ENCODE results near the gene ZCCHC14.
"Not testable (repeated sequence)": the region's sequence is repeated elsewhere in the genome, so short reads cannot be mapped to it uniquely, and the experiment has no call there.

The ZCCHC14 gene

DNA sequence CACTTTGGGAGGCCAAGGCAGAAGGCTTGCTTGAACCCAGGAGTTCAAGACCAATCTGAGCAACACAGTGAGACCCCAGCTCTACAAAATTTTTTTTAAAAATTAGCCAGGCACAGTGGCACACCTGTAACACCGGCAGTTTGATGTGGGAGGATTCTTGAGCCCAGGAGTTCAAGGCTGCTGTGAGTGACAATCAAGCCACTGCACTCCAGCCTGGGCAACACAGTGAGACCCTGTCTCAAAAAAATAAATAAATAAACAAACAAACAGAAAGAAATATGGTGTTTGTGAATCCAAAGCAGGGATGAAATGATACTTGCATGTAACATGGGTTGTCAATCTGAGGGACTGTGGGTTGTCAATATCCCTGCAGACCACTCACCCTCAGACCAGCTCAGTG is 125.9 kb downstream of the ZCCHC14 start:
- Histone ChIP-seq H3K4me1 (ENCODE audit: control insufficient read depth, insufficient read depth, low read length) (peaks cover 20% of the 10 kb centered on the region), H3K4me3 (ENCODE audit: low read length) (no peak overlapping the region), H3K27me3 (ENCODE audit: control insufficient read depth, insufficient read depth, low read length) (no peaks in the 10 kb centered on the region), H3K9ac (ENCODE audit: low read length) (no peak overlapping the region), H3K27ac (ENCODE audit: low read depth, low read length) (no peak overlapping the region), H3K36me3 (ENCODE audit: control insufficient read depth, insufficient read depth, low read length) (peaks cover under 1% of the 10 kb centered on the region)

DNA sequence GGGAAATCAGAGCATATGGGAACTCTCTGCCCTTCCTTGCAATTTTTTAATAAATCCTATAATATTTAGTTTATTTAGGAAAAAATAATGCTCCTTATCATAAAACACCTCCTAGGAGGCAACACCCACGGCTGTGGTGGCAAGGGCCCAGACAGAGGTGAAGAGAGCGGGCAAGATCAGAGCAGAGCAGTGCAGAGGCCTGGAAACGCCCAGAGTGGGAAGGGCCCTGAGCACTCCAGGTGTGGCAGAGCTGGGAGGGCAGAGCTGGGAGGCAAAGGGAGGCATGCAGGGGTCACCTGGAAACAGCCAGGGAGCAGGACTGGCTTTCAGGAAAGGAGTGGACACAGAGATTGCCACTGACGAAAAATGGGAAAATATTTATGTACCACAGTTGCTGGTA is 126.5 kb downstream of the ZCCHC14 start:
- H3K4me1 ChIP-seq (ENCODE audit: control insufficient read depth, insufficient read depth, low read length) = peaks cover 16% of the 10 kb centered on the region

DNA sequence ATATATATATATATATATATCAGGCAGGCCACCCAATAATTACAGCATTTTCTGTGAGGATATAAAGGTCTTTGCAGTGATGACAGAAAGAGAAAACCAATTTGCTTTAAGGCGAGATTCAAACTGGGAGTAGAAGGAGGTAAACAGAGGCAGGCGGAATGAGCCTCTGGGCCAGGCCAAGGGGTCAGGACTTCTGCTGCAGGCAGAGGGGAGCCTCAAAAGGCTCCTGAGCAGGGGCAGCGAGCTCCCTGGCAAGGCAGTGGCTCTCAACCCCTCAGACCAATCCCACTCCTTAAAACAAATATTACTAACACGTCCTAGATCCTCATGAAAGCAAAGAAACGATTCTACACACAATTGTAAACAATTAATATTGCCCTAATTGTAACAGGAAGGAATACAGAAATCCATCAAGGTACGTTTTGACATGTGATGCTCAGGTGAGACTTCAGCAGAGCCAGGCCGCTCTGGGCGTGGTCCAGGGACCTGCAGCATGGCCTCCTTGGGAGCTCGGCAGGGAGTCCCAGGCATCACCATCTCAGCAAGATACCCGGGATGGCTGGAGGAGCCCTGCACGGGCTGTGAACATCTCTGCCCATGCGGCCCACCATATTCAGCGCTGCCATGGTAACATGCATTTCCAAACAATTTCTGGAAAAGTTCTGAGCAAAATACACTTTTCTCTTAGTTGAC is 127.7 kb downstream of the ZCCHC14 start:
- Histone ChIP-seq H3K36me3 (ENCODE audit: control insufficient read depth, insufficient read depth, low read length) (peaks cover 11% of the 10 kb centered on the region), H3K9ac (ENCODE audit: low read length) (no peak overlapping the region), H3K27ac (ENCODE audit: low read depth, low read length) (peak overlapping the region; percentile 35), H3K4me1 (ENCODE audit: control insufficient read depth, insufficient read depth, low read length) (peaks cover 8% of the 10 kb centered on the region), H3K4me3 (ENCODE audit: low read length) (no peak overlapping the region), H3K27me3 (ENCODE audit: control insufficient read depth, insufficient read depth, low read length) (no peaks in the 10 kb centered on the region)

More for the DNA sequence above, 126.5 kb downstream of the ZCCHC14 start:
- Histone ChIP-seq H3K27me3 (ENCODE audit: control insufficient read depth, insufficient read depth, low read length) (no peaks in the 10 kb centered on the region), H3K4me3 (ENCODE audit: low read length) (no peak overlapping the region), H3K9ac (ENCODE audit: low read length) (no peak overlapping the region), H3K27ac (ENCODE audit: low read depth, low read length) (no peak overlapping the region), H3K36me3 (ENCODE audit: control insufficient read depth, insufficient read depth, low read length) (peaks cover 7% of the 10 kb centered on the region)

- Histone ChIP-seq H3K9ac (ENCODE audit: low read length) (no peak overlapping the region), H3K36me3 (ENCODE audit: control insufficient read depth, insufficient read depth, low read length) (peaks cover 21% of the 10 kb centered on the region), H3K27ac (ENCODE audit: low read depth, low read length) (peak overlapping the region; percentile 83), H3K4me1 (ENCODE audit: control insufficient read depth, insufficient read depth, low read length) (peaks cover 8% of the 10 kb centered on the region), H3K4me3 (ENCODE audit: low read length) (peak overlapping the region; percentile 32), H3K27me3 (ENCODE audit: control insufficient read depth, insufficient read depth, low read length) (no peaks in the 10 kb centered on the region)
Measured at GRCh38 chr16:87363771-87364455, 128.9 kb downstream of the ZCCHC14 start.

GRCh38 chr16:87362828-87363559 is 129.8 kb downstream of the ZCCHC14 start:
- peak overlapping the region; percentile 83 for H3K27ac ChIP-seq (ENCODE audit: low read depth, low read length)
- not testable (repeated sequence) for H3K4me3 ChIP-seq (ENCODE audit: low read length); H3K4me1 ChIP-seq (ENCODE audit: control insufficient read depth, insufficient read depth, low read length); H3K27me3 ChIP-seq (ENCODE audit: control insufficient read depth, insufficient read depth, low read length); H3K9ac ChIP-seq (ENCODE audit: low read length)
- H3K36me3 ChIP-seq (ENCODE audit: control insufficient read depth, insufficient read depth, low read length) = peaks cover 27% of the 10 kb centered on the region

- H3K4me3 ChIP-seq (ENCODE audit: low read length) = no peak overlapping the region
- H3K36me3 ChIP-seq (ENCODE audit: control insufficient read depth, insufficient read depth, low read length) = peaks cover 27% of the 10 kb centered on the region
- peaks cover 8% of the 10 kb centered on the region for H3K4me1 ChIP-seq (ENCODE audit: control insufficient read depth, insufficient read depth, low read length)
- no peak overlapping the region for H3K9ac ChIP-seq (ENCODE audit: low read length)
- H3K27ac ChIP-seq (ENCODE audit: low read depth, low read length) = no peak overlapping the region
- no peaks in the 10 kb centered on the region for H3K27me3 ChIP-seq (ENCODE audit: control insufficient read depth, insufficient read depth, low read length)
Measured at GRCh38 chr16:87361916-87362619, 130.8 kb downstream of the ZCCHC14 start.

DNA sequence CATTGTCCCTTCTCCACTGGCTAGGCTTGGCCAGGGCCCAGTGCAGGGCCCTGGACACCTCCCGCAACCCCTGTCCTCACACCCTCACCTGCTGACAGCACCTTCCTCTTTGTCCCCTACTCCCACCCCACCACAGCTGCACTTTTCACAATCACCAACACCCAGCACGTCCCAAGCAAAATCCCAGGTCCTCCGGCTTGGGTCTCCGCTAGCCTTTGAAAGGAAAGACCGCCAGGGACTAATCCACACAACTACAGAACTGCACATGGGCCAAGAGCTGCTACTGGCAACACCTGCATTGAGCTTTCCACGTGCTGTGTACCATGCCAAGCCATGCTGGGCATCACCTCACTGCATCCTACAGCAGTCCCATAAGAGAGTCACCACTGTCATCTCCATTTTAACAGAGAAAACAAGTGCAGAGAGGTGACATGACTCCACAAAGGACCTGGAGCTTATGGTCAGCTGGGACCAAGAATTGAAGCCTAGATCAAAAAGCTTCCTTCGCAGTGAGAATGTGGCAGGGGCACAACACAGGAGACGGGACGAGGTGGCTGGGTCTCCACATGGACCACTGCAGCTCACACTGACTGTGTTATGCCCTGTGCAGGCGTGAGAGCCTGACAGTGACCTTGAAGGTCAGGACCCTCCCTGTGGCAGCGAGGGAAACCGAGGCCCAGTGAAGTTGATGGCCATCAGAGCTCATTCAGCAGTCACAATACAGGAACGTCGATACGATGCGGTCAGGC is 131.8 kb downstream of the ZCCHC14 start:
- Histone ChIP-seq H3K4me3 (ENCODE audit: low read length) (no peak overlapping the region), H3K27me3 (ENCODE audit: control insufficient read depth, insufficient read depth, low read length) (no peaks in the 10 kb centered on the region), H3K27ac (ENCODE audit: low read depth, low read length) (no peak overlapping the region), H3K4me1 (ENCODE audit: control insufficient read depth, insufficient read depth, low read length) (peaks cover 8% of the 10 kb centered on the region), H3K36me3 (ENCODE audit: control insufficient read depth, insufficient read depth, low read length) (peaks cover 32% of the 10 kb centered on the region), H3K9ac (ENCODE audit: low read length) (no peak overlapping the region)

DNA sequence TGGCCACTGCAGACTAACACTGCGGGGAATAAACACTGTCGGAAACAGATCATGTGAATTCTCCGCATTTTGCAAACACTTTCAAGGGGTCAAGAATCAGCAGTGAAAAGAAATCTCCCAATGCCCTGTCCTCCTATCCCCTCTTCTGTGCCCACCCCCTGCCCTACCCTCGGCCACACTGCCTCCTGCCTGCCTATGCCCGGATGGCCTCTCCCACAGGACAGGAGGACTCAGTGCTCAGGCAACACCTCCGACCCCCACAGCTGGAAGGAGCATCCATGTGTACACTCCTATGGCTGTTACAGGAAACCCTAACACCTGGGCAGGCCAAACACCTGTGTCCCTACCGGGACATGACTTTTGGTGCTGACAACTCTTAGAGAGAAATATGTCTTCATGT is 133.7 kb downstream of the ZCCHC14 start:
- no peak overlapping the region for H3K9ac ChIP-seq (ENCODE audit: low read length)
- peaks cover 32% of the 10 kb centered on the region for H3K36me3 ChIP-seq (ENCODE audit: control insufficient read depth, insufficient read depth, low read length)
- no peak overlapping the region for H3K27ac ChIP-seq (ENCODE audit: low read depth, low read length)
- no peaks in the 10 kb centered on the region for H3K27me3 ChIP-seq (ENCODE audit: control insufficient read depth, insufficient read depth, low read length)
- no peak overlapping the region for H3K4me3 ChIP-seq (ENCODE audit: low read length)
- H3K4me1 ChIP-seq (ENCODE audit: control insufficient read depth, insufficient read depth, low read length) = peaks cover 2% of the 10 kb centered on the region

DNA sequence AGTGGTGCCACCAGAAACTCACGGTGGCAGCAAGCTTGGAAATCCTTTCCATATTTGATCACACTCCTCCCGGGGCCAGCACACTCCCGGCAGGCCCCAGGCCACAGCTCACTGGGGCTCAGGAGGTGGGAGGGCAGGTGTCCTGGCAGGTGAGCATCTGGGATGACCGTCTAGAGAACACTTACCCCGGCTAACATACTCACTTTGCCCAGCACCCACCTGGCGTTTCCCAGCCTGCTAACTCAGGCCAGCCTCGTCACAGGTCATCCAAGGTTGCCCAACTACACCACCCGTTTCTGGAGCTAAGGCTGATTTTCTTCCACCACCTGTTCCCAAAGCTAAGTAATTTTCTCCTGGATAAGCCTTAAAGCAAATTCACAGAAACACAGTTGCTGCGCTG is 134.1 kb downstream of the ZCCHC14 start:
- H3K9ac ChIP-seq (ENCODE audit: low read length) = no peak overlapping the region
- H3K4me3 ChIP-seq (ENCODE audit: low read length) = no peak overlapping the region
- H3K36me3 ChIP-seq (ENCODE audit: control insufficient read depth, insufficient read depth, low read length) = peaks cover 32% of the 10 kb centered on the region
- no peak overlapping the region for H3K27ac ChIP-seq (ENCODE audit: low read depth, low read length)
- H3K27me3 ChIP-seq (ENCODE audit: control insufficient read depth, insufficient read depth, low read length) = no peaks in the 10 kb centered on the region
- no peaks in the 10 kb centered on the region for H3K4me1 ChIP-seq (ENCODE audit: control insufficient read depth, insufficient read depth, low read length)

DNA sequence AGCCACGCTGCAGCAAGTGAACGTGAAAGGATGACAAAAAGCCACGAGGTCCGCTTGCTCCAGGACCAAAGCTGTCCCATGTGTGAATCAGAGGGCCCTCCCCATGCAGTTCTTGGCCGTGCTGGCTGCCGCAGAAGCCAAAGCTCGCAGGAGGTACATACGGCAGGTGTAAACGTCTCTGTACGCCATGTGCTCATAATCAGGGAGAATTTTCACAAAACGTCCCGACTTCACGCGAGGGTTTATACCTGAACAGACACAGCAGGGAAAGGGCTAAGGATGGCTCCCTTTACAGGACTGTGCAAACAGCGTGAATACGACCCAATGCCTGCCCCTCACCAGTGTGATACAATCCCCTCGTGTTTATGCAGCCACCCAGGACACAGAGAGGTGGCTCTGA is 134.6 kb downstream of the ZCCHC14 start:
- H3K27me3 ChIP-seq (ENCODE audit: control insufficient read depth, insufficient read depth, low read length) = no peaks in the 10 kb centered on the region
- H3K27ac ChIP-seq (ENCODE audit: low read depth, low read length) = no peak overlapping the region
- H3K4me1 ChIP-seq (ENCODE audit: control insufficient read depth, insufficient read depth, low read length) = no peaks in the 10 kb centered on the region
- no peak overlapping the region for H3K9ac ChIP-seq (ENCODE audit: low read length)
- peaks cover 32% of the 10 kb centered on the region for H3K36me3 ChIP-seq (ENCODE audit: control insufficient read depth, insufficient read depth, low read length)
- H3K4me3 ChIP-seq (ENCODE audit: low read length) = no peak overlapping the region

- H3K9ac ChIP-seq (ENCODE audit: low read length) = no peak overlapping the region
- no peak overlapping the region for H3K27ac ChIP-seq (ENCODE audit: low read depth, low read length)
- H3K4me1 ChIP-seq (ENCODE audit: control insufficient read depth, insufficient read depth, low read length) = no peaks in the 10 kb centered on the region
- no peaks in the 10 kb centered on the region for H3K27me3 ChIP-seq (ENCODE audit: control insufficient read depth, insufficient read depth, low read length)
- H3K4me3 ChIP-seq (ENCODE audit: low read length) = no peak overlapping the region
- H3K36me3 ChIP-seq (ENCODE audit: control insufficient read depth, insufficient read depth, low read length) = peaks cover 27% of the 10 kb centered on the region
Measured at GRCh38 chr16:87356491-87356853, 136.4 kb downstream of the ZCCHC14 start.

Data from rectal smooth muscle tissue (tissue), 1 donor.